ENCODE results near the gene MAML2. TPM values are rescaled to one million over a fixed set of nuclear protein-coding genes. Genes with fewer than 3 reads are reported as not detected.

Gene MAML2
- total RNA-seq, 4 donors from 2014 or later: 15.9 to 31.9 (median 24.9) TPM

GRCh38 chr11:95961758-95962157 lies 381.2 kb downstream of the MAML2 start:
- in situ Hi-C loops (cut with MboI; ENCODE audit: low pct_ligation_motif_present in 1 of 4, low pct_unique_long_range_greater_than_20kb in 1 of 4, low sequenced_read_pairs in 3 of 4) (no loop called here), intact Hi-C loops (cut with DNase I; ENCODE audit: low total_unique reads) (no loop called here)
- WGBS, 2 donors (ENCODE audit: low coverage in 1 of 2): 90 to 92% methylated on average over 1 of the region's 1 CpG

GRCh38 chr11:95950905-95951304 lies 392.1 kb downstream of the MAML2 start:
- TF ChIP-seq EP300 (IDR thresholded peaks at IDR 0.05; ENCODE audit: low read depth): no peak
- no peak for TF ChIP-seq POLR2A (IDR thresholded peaks at IDR 0.05)
- no peak for TF ChIP-seq CTCF (IDR thresholded peaks at IDR 0.05)
- TF ChIP-seq POLR2AphosphoS5 (IDR thresholded peaks at IDR 0.05): no peak
- H3K4me3 ChIP-seq: no peak overlapping the region
- H3K27me3 ChIP-seq: no peaks in the 10 kb centered on the region
- no peak overlapping the region for H3K27ac ChIP-seq
- no peaks in the 10 kb centered on the region for H3K36me3 ChIP-seq
- intact Hi-C loops (cut with DNase I; ENCODE audit: low total_unique reads) (no loop called here), in situ Hi-C loops (cut with MboI; ENCODE audit: low pct_ligation_motif_present in 1 of 4, low pct_unique_long_range_greater_than_20kb in 1 of 4, low sequenced_read_pairs in 3 of 4) (no loop called here)
- DNase-seq: no peak
- H3K4me1 ChIP-seq: no peaks in the 10 kb centered on the region
- H3K9me3 ChIP-seq: no peaks in the 10 kb centered on the region

More at GRCh38 chr11:95961758-95962157, 381.2 kb downstream of the MAML2 start:
- TF ChIP-seq POLR2A (IDR thresholded peaks at IDR 0.05): no peak
- no peak for TF ChIP-seq POLR2AphosphoS5 (IDR thresholded peaks at IDR 0.05)
- no peak for TF ChIP-seq EP300 (IDR thresholded peaks at IDR 0.05; ENCODE audit: low read depth)
- TF ChIP-seq CTCF (IDR thresholded peaks at IDR 0.05): no peak
- H3K36me3 ChIP-seq: no peaks in the 10 kb centered on the region
- no peak for DNase-seq
- no peaks in the 10 kb centered on the region for H3K9me3 ChIP-seq
- H3K27me3 ChIP-seq: no peaks in the 10 kb centered on the region
- H3K4me3 ChIP-seq: no peak overlapping the region
- H3K27ac ChIP-seq: no peak overlapping the region
- no peaks in the 10 kb centered on the region for H3K4me1 ChIP-seq

- H3K36me3 ChIP-seq: no peaks in the 10 kb centered on the region
- H3K27ac ChIP-seq: no peak overlapping the region
- no peak overlapping the region for H3K4me3 ChIP-seq
- H3K4me1 ChIP-seq: no peaks in the 10 kb centered on the region
- intact Hi-C loops (cut with DNase I; ENCODE audit: low total_unique reads): no loop called here
- DNase-seq: no peak
- 94 to 100% methylated on average over 1 to 3 of the region's 3 CpGs for WGBS, 2 donors (ENCODE audit: low coverage in 1 of 2)
- in situ Hi-C loops (cut with MboI; ENCODE audit: low pct_ligation_motif_present in 1 of 4, low pct_unique_long_range_greater_than_20kb in 1 of 4, low sequenced_read_pairs in 3 of 4): no loop called here
- peaks cover 3 to 9% of the 10 kb centered on the region in 2 donors for H3K9me3 ChIP-seq
- TF ChIP-seq POLR2A (IDR thresholded peaks at IDR 0.05): no peak
- TF ChIP-seq POLR2AphosphoS5 (IDR thresholded peaks at IDR 0.05): no peak
- TF ChIP-seq EP300 (IDR thresholded peaks at IDR 0.05; ENCODE audit: low read depth): no peak
- TF ChIP-seq CTCF (IDR thresholded peaks at IDR 0.05): no peak
- H3K27me3 ChIP-seq: no peaks in the 10 kb centered on the region
These were observed 394.4 kb downstream of the MAML2 start for GRCh38 chr11:95948637-95949036.

- Histone ChIP-seq H3K9me3 (peaks cover 3 to 9% of the 10 kb centered on the region in 2 donors), H3K27ac (no peak overlapping the region), H3K4me3 (no peak overlapping the region), H3K36me3 (no peaks in the 10 kb centered on the region), H3K4me1 (no peaks in the 10 kb centered on the region), H3K27me3 (no peaks in the 10 kb centered on the region)
- TF ChIP-seq POLR2A (IDR thresholded peaks at IDR 0.05) (no peak), EP300 (IDR thresholded peaks at IDR 0.05; ENCODE audit: low read depth) (no peak), POLR2AphosphoS5 (IDR thresholded peaks at IDR 0.05) (no peak), CTCF (IDR thresholded peaks at IDR 0.05) (no peak)
- DNase-seq: no peak
- WGBS, 2 donors (ENCODE audit: low coverage in 1 of 2): 87 to 95% methylated on average over 2 to 4 of the region's 4 CpGs
- in situ Hi-C loops (cut with MboI; ENCODE audit: low pct_ligation_motif_present in 1 of 4, low pct_unique_long_range_greater_than_20kb in 1 of 4, low sequenced_read_pairs in 3 of 4) (no loop called here), intact Hi-C loops (cut with DNase I; ENCODE audit: low total_unique reads) (no loop called here)
These were observed 398.4 kb downstream of the MAML2 start for GRCh38 chr11:95944623-95945022.
